Astrocyte of the cerebellum (primary cell): ENCODE results near the gene ARL6IP6.
A peak's percentile ranks its signal among the peaks of the same experiment; 100 is the strongest.

ENCODE experiments used
- DNase-seq: peaks from one replicate; pipeline ENCODE4 v3.0.0-alpha.2; 2011; ENCODE audit warnings: low read depth
- H3K4me3 ChIP-seq: 2 replicates; pipeline ENCODE4 v1.5.1; 2011; ENCODE audit warnings: mild to moderate bottlenecking, low read depth, low read length, moderate library complexity
- in situ Hi-C: cut with HindIII; loops from 2 replicates; pipeline ENCODE4 v1.10.0; 2017; ENCODE audit warnings: low sequenced_read_pairs
- TF ChIP-seq, protein P1 (sequence below): IDR thresholded peaks from 2 replicates; pipeline ENCODE4 v1.5.1; 2012; ENCODE audit warnings: low read length, low read depth, moderate library complexity, mild to moderate bottlenecking; ENCODE audit errors: missing control alignments

Gene ARL6IP6

DNA sequence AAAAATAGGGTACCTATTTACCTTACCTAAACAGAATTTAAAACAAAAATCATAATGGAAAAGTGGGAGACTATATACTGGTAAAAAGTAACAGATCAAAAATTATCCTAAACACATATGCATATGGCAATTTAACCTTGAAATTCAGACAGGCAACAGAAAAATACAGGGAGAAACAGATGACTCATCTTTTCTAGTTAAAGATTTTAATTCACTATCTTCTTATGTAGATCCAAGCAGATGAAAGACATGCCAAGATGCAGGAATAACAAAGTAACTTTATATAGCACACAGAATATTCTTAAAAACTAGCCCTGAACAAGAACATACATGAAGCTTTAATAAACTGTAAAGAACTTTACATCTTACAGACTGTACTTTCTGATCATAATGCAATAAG, 32.1 kb upstream of the ARL6IP6 start:
- TF ChIP-seq, protein P1, sequence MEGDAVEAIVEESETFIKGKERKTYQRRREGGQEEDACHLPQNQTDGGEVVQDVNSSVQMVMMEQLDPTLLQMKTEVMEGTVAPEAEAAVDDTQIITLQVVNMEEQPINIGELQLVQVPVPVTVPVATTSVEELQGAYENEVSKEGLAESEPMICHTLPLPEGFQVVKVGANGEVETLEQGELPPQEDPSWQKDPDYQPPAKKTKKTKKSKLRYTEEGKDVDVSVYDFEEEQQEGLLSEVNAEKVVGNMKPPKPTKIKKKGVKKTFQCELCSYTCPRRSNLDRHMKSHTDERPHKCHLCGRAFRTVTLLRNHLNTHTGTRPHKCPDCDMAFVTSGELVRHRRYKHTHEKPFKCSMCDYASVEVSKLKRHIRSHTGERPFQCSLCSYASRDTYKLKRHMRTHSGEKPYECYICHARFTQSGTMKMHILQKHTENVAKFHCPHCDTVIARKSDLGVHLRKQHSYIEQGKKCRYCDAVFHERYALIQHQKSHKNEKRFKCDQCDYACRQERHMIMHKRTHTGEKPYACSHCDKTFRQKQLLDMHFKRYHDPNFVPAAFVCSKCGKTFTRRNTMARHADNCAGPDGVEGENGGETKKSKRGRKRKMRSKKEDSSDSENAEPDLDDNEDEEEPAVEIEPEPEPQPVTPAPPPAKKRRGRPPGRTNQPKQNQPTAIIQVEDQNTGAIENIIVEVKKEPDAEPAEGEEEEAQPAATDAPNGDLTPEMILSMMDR = no peak
- in situ Hi-C loops = no loop called here
- no peak for DNase-seq
- no peak overlapping the region for H3K4me3 ChIP-seq

DNA sequence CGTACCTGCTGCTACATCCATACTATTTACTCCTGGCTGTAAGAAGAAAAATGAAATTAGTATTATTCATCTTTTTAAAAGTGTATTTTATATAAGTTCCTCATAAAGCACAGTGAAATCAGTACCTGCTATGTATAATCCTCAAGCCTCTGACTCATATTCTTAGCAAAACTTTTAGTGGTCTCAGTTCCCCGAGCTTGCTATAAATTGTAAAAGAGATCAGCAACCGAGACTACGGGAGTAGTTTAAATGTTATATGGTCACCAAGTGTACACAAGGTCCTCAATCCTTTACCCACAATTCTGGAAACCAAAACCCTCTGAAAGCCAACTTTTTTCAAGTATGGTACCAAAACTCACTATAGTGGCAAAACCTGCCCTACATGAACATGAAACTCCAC, 25.4 kb upstream of the ARL6IP6 start:
- no peak overlapping the region for H3K4me3 ChIP-seq
- TF ChIP-seq, protein P1 = no peak
- in situ Hi-C loops = no loop called here
- no peak for DNase-seq

DNA sequence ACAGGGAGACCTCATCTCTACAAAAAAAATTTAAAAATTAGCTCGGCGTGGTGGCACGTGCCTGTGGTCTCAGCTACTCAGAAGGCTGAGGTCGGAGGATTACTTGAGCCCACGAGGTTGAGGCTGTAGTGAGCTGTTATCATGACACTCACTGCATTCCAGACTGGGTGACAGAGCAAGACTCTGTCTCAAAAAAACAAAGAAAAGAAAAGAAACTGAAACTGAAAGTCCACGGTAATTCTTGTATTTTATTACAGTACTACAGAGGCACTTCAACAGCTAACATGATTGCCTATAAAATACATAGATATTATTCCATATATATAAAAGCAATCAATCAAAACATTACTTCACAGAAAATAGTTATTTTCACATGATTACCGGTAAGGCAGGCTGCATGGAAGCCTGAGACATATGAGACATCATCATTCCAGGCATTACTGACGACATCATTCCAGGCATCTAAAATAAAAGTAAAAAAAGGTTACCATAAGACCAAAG, 24.2 kb upstream of the ARL6IP6 start:
- in situ Hi-C loops = no loop called here
- TF ChIP-seq, protein P1 = no peak
- DNase-seq = peak; percentile 46

DNA sequence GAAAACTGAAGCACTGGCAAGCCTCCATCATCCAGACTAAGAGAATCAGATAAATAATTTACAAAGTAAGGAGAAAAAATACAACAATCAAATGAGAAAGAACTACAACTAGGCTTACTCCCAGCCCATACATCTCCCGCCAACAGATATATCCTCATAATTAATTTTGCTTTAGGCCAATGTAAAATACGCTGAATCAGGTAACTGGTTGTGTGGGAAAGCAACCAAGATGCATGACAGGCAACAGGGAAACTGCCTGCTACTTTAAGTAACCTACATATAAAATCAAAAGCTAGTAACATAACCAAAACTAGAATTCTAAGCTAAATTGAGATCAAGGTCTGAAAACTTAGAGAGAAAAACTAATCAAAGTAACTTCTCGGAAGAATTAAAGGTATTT, 22.7 kb upstream of the ARL6IP6 start:
- in situ Hi-C loops = no loop called here
- no peak overlapping the region for H3K4me3 ChIP-seq
- DNase-seq = no peak
- TF ChIP-seq, protein P1 = no peak

More for the DNA sequence above, 24.2 kb upstream of the ARL6IP6 start:
- peak overlapping the region; percentile 12 for H3K4me3 ChIP-seq

DNA sequence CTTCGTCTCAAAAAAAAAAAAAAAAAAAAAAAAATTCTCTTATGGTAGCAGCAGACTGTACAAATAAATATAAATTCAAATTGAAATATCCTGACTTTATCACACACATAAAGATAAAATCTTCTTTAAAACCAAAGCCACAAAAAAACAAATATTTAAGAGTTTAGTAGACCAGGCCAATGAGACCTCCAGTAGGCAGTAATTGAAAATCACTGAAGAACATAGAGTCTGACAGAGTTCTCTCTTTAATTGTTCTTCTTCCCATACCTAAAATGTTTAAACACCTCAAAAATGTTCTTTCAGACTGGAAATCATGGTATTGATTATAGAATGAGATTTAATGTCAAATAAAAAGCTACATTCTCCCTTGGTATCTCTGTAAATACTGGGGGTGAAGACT, 21.9 kb upstream of the ARL6IP6 start:
- DNase-seq = no peak
- TF ChIP-seq, protein P1 = no peak
- H3K4me3 ChIP-seq = no peak overlapping the region
- in situ Hi-C loops = no loop called here

DNA sequence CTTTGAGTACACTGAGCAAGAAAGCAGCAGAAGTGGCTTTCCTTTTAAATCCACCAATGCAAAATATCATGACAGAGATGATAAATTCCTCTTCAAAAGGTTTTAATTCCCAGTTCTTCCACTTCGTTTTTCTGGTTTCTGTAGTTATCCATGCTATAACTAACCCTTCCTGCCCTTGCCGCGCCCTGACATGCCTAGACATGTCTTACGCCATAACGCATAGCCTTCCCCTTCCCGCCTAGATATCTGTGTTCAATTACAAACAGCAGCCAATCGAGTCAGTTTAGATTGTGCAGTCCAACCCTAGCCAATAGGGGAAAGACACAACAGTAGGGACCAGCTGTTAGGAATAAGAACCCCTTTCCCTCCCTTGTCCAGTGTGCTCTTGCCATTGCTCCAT, 17.2 kb upstream of the ARL6IP6 start:
- TF ChIP-seq, protein P1 = no peak
- in situ Hi-C loops = no loop called here

More for the DNA sequence above, 17.2 kb upstream of the ARL6IP6 start:
- no peak for DNase-seq
- no peak overlapping the region for H3K4me3 ChIP-seq
